WTC11 (cell line): ENCODE measurements around the gene SLIT3. TPM values are rescaled to one million over a fixed set of nuclear protein-coding genes. Genes with fewer than 3 reads are reported as not detected.

Source experiments
- ATAC-seq: fragments of 200-7000 bp; cut with Tn5 transposase; 2 replicates; pipeline ENCODE4 v1.10.0; 2021; ENCODE audit warnings: mild to moderate bottlenecking, moderate library complexity
- CTCF ChIA-PET: fragments of 300-600 bp; sonication (Branson Sonifier 250); formaldehyde crosslinking; loops from one replicate; lab custom pipeline; 2021; ENCODE audit warnings: antibody characterized with exemption; lab: Charles Lee
- POLR2A ChIA-PET: fragments of 350-600 bp; sonication (Branson Sonifier 250); formaldehyde crosslinking; loops from one replicate; lab custom pipeline; 2021; ENCODE audit warnings: antibody characterized with exemption; lab: Charles Lee
- DNase-seq: peaks from one replicate; pipeline ENCODE4 v3.0.0; 2021; ENCODE audit warnings: low spot score
- H3K27ac Mint-ChIP-seq: 2 replicates; pipeline ENCODE4 v1.8.0; 2021; ENCODE audit warnings: mixed read lengths
- H3K27me3 Mint-ChIP-seq: 2 replicates; pipeline ENCODE4 v1.8.0; 2021; ENCODE audit warnings: low read depth, mild to moderate bottlenecking, moderate library complexity, mixed read lengths
- H3K36me3 Mint-ChIP-seq: 2 replicates; pipeline ENCODE4 v1.8.0; 2021; ENCODE audit warnings: mixed read lengths
- H3K4me1 Mint-ChIP-seq: 2 replicates; pipeline ENCODE4 v1.8.0; 2022; ENCODE audit warnings: mixed read lengths
- H3K4me3 Mint-ChIP-seq: 2 replicates; pipeline ENCODE4 v1.8.0; 2021; ENCODE audit warnings: mild to moderate bottlenecking, moderate library complexity, mixed read lengths
- H3K9me3 Mint-ChIP-seq: 2 replicates; pipeline ENCODE4 v1.8.0; 2021; ENCODE audit warnings: mixed read lengths
- ARID4B ChIP-seq: sonication (generic); formaldehyde crosslinking; IDR thresholded peaks from 2 replicates; pipeline ENCODE4 v1.8.0; 2023; ENCODE audit warnings: missing genetic modification reagents, mild to moderate bottlenecking, borderline replicate concordance
- FOXK1 ChIP-seq: sonication (generic); formaldehyde crosslinking; IDR thresholded peaks from 2 replicates; pipeline ENCODE4 v1.8.0; 2022; ENCODE audit warnings: mild to moderate bottlenecking, moderate library complexity, missing genetic modification reagents
- HMGXB4 ChIP-seq: sonication (generic); formaldehyde crosslinking; IDR thresholded peaks from 2 replicates; pipeline ENCODE4 v1.8.1; 2023; ENCODE audit warnings: mild to moderate bottlenecking, moderate library complexity, missing genetic modification reagents
- PREB ChIP-seq: sonication (generic); formaldehyde crosslinking; IDR thresholded peaks from 2 replicates; pipeline ENCODE4 v1.8.1; 2022; ENCODE audit warnings: mild to moderate bottlenecking, missing genetic modification reagents, moderate library complexity, borderline replicate concordance
- SMAD4 ChIP-seq: sonication (generic); formaldehyde crosslinking; IDR thresholded peaks from 2 replicates; pipeline ENCODE4 v1.8.0; 2022; ENCODE audit warnings: mild to moderate bottlenecking, missing genetic modification reagents
- TP53 ChIP-seq: sonication (generic); formaldehyde crosslinking; IDR thresholded peaks from 2 replicates; pipeline ENCODE4 v1.8.1; 2023; ENCODE audit warnings: mild to moderate bottlenecking, missing genetic modification reagents
- ZNF121 ChIP-seq: sonication (generic); formaldehyde crosslinking; IDR thresholded peaks from 2 replicates; pipeline ENCODE4 v1.8.0; 2023; ENCODE audit warnings: missing genetic modification reagents
- ZNF138 ChIP-seq: sonication (generic); formaldehyde crosslinking; conservative IDR thresholded peaks from 2 replicates; pipeline ENCODE4 v1.8.1; 2022; ENCODE audit warnings: mild to moderate bottlenecking, moderate library complexity, missing genetic modification reagents
- ZNF219 ChIP-seq: sonication (generic); formaldehyde crosslinking; IDR thresholded peaks from 2 replicates; pipeline ENCODE4 v1.8.0; 2023; ENCODE audit warnings: missing genetic modification reagents, mild to moderate bottlenecking, borderline replicate concordance
- ZNF512 ChIP-seq: sonication (generic); formaldehyde crosslinking; IDR thresholded peaks from 2 replicates; pipeline ENCODE4 v1.8.1; 2022; ENCODE audit warnings: missing genetic modification reagents, borderline replicate concordance
- ZNF671 ChIP-seq: fragments of 250-450 bp; sonication (Bioruptor Pico); IDR thresholded peaks from 2 replicates; pipeline ENCODE4 v1.8.0; 2021; ENCODE audit warnings: mild to moderate bottlenecking
- total RNA-seq: library from RNA; stranded (reverse); gene quantifications from 3 replicates; pipeline ENCODE4 v1.2.3, GENCODE V29; 2021
- TF ChIP-seq, protein P1 (sequence below): sonication (generic); formaldehyde crosslinking; IDR thresholded peaks from 2 replicates; pipeline ENCODE4 v1.8.1; 2023; ENCODE audit warnings: mild to moderate bottlenecking, missing genetic modification reagents, moderate library complexity
- TF ChIP-seq, protein P2 (sequence below): sonication (generic); formaldehyde crosslinking; IDR thresholded peaks from 2 replicates; pipeline ENCODE4 v1.8.0; 2022; ENCODE audit warnings: mild to moderate bottlenecking, missing genetic modification reagents
- TF ChIP-seq, protein P3 (sequence below): fragments of 250-450 bp; sonication (Bioruptor Pico); IDR thresholded peaks from 2 replicates; pipeline ENCODE4 v2.1.2; 2022; ENCODE audit warnings: mild to moderate bottlenecking, moderate library complexity
- TF ChIP-seq, protein P4 (sequence below): sonication (generic); formaldehyde crosslinking; IDR thresholded peaks from 2 replicates; pipeline ENCODE4 v1.8.1; 2023; ENCODE audit warnings: mild to moderate bottlenecking, missing genetic modification reagents

The SLIT3 gene
- total RNA-seq, 1 experiment from 2014 or later = 1.9 TPM

DNA sequence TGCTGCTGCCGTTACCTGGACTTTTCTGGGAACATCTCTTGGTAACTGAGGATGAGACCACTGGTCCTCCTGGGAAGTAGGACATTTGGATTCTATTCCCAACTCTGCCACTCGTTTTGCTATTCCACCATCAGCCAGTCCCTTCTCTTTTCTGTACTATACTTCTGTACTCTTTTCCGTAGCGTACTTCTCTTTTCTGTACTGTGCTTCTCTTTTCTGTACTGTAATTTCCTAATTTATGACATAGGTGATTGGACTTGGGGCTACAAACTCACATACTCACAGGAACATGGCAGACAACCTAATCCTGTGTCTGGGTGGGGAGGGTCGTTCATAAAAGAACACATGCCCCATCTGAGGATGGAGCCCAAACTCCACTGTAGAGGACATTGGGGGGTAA, 386.4 kb downstream of the SLIT3 start:
- ChIA-PET POLR2A (no interaction called here), CTCF (no interaction called here)
- DNase-seq = no peak
- Mint-ChIP-seq H3K4me3 (no peak overlapping the region), H3K9me3 (no peaks in the 10 kb centered on the region), H3K27ac (no peak overlapping the region), H3K27me3 (no peaks in the 10 kb centered on the region), H3K4me1 (peaks cover 9% of the 10 kb centered on the region), H3K36me3 (no peaks in the 10 kb centered on the region)
- TF ChIP-seq ZNF219 (CRISPR knock-in tag) = no peak
- TF ChIP-seq SMAD4 (CRISPR knock-in tag) = no peak
- no peak for TF ChIP-seq TP53
- TF ChIP-seq ZNF671 (CRISPR knock-in tag) = no peak
- TF ChIP-seq, protein P1, sequence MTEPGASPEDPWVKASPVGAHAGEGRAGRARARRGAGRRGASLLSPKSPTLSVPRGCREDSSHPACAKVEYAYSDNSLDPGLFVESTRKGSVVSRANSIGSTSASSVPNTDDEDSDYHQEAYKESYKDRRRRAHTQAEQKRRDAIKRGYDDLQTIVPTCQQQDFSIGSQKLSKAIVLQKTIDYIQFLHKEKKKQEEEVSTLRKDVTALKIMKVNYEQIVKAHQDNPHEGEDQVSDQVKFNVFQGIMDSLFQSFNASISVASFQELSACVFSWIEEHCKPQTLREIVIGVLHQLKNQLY = no peak
- no peak for TF ChIP-seq HMGXB4 (CRISPR knock-in tag)
- no peak for TF ChIP-seq ARID4B (CRISPR knock-in tag)
- ATAC-seq = no peak

DNA sequence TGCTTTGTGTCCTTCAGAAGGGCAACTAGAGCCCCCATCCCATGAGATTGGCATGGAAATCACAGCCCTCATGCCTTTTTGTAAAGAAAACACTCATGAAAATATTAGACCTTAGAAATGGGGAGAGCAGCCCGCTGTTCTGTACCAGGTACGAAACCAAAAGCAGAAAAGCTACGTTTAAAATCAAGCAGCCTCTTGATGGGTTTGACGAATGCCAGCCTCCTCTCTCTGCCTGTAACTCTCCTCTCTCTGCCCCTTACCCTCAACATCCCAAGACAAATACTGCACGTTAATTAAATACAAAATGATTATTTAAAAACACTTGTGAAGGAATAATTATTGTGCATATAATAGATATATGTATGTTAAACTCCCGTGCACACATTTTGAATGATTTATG, 390.1 kb downstream of the SLIT3 start:
- Mint-ChIP-seq H3K4me3 (no peak overlapping the region), H3K27me3 (no peaks in the 10 kb centered on the region), H3K27ac (no peak overlapping the region), H3K9me3 (no peaks in the 10 kb centered on the region), H3K36me3 (no peaks in the 10 kb centered on the region), H3K4me1 (no peaks in the 10 kb centered on the region)
- DNase-seq (no peak), ATAC-seq (no peak)
- ChIA-PET CTCF (interaction anchor here (1.3 kb wide), 1 partner anchor 163 kb away, joined by 4 read pairs; no protein-coding TSS in a partner anchor), POLR2A (no interaction called here)
- no peak for TF ChIP-seq ZNF121 (CRISPR knock-in tag)
- no peak for TF ChIP-seq FOXK1 (CRISPR knock-in tag)
- no peak for TF ChIP-seq ZNF512
- TF ChIP-seq PREB (CRISPR knock-in tag) = no peak
- TF ChIP-seq ZNF138 (CRISPR knock-in tag) = no peak
- TF ChIP-seq, protein P2, sequence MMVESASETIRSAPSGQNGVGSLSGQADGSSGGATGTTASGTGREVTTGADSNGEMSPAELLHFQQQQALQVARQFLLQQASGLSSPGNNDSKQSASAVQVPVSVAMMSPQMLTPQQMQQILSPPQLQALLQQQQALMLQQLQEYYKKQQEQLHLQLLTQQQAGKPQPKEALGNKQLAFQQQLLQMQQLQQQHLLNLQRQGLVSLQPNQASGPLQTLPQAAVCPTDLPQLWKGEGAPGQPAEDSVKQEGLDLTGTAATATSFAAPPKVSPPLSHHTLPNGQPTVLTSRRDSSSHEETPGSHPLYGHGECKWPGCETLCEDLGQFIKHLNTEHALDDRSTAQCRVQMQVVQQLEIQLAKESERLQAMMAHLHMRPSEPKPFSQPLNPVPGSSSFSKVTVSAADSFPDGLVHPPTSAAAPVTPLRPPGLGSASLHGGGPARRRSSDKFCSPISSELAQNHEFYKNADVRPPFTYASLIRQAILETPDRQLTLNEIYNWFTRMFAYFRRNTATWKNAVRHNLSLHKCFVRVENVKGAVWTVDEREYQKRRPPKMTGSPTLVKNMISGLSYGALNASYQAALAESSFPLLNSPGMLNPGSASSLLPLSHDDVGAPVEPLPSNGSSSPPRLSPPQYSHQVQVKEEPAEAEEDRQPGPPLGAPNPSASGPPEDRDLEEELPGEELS (CRISPR knock-in tag) = no peak
- TF ChIP-seq, protein P3, sequence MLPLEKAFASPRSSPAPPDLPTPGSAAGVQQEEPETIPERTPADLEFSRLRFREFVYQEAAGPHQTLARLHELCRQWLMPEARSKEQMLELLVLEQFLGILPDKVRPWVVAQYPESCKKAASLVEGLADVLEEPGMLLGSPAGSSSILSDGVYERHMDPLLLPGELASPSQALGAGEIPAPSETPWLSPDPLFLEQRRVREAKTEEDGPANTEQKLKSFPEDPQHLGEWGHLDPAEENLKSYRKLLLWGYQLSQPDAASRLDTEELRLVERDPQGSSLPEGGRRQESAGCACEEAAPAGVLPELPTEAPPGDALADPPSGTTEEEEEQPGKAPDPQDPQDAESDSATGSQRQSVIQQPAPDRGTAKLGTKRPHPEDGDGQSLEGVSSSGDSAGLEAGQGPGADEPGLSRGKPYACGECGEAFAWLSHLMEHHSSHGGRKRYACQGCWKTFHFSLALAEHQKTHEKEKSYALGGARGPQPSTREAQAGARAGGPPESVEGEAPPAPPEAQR (CRISPR knock-in tag) = no peak
- TF ChIP-seq, protein P4, sequence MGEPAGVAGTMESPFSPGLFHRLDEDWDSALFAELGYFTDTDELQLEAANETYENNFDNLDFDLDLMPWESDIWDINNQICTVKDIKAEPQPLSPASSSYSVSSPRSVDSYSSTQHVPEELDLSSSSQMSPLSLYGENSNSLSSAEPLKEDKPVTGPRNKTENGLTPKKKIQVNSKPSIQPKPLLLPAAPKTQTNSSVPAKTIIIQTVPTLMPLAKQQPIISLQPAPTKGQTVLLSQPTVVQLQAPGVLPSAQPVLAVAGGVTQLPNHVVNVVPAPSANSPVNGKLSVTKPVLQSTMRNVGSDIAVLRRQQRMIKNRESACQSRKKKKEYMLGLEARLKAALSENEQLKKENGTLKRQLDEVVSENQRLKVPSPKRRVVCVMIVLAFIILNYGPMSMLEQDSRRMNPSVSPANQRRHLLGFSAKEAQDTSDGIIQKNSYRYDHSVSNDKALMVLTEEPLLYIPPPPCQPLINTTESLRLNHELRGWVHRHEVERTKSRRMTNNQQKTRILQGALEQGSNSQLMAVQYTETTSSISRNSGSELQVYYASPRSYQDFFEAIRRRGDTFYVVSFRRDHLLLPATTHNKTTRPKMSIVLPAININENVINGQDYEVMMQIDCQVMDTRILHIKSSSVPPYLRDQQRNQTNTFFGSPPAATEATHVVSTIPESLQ (CRISPR knock-in tag) = no peak
